Osteoblast (primary cell): ENCODE data around the gene OVCH1. TPM values are rescaled to one million over a fixed set of nuclear protein-coding genes. Genes with fewer than 3 reads are reported as not detected.

Experiments used
- DNase-seq: peaks from one replicate; pipeline ENCODE4 v3.0.0; 2011; ENCODE audit warnings: low spot score, mixed read lengths; ENCODE audit not compliant: insufficient read length; ENCODE audit errors: missing footprints
- H2AFZ ChIP-seq: 2 replicates; pipeline ENCODE4 v1.6.0; 2011; ENCODE audit warnings: mild to moderate bottlenecking, low read length
- H3K27ac ChIP-seq: 2 replicates; pipeline ENCODE4 v1.5.1; 2011; ENCODE audit warnings: mild to moderate bottlenecking, low read depth, low read length, moderate library complexity
- H3K27me3 ChIP-seq: 2 replicates; pipeline ENCODE4 v1.6.0; 2012; ENCODE audit warnings: mild to moderate bottlenecking, control low read depth, inconsistent platforms, low read length, moderate library complexity; ENCODE audit not compliant: insufficient read depth
- H3K36me3 ChIP-seq: 2 replicates; pipeline ENCODE4 v1.5.1; 2011; ENCODE audit warnings: mild to moderate bottlenecking, low read length, control low read depth, moderate library complexity; ENCODE audit not compliant: insufficient read depth
- H3K4me1 ChIP-seq: 2 replicates; pipeline ENCODE4 v1.5.1; 2011; ENCODE audit warnings: mild to moderate bottlenecking, low read length, control low read depth, moderate library complexity; ENCODE audit not compliant: insufficient read depth
- H3K4me2 ChIP-seq: 2 replicates; pipeline ENCODE4 v1.6.0; 2011; ENCODE audit warnings: mild to moderate bottlenecking, low read length; ENCODE audit not compliant: insufficient read depth
- H3K4me3 ChIP-seq: fragments of 200-600 bp; sonication (generic); 3 replicates; pipeline ENCODE4 v1.5.1; 2012; ENCODE audit warnings: mild to moderate bottlenecking, low read length, inconsistent platforms; ENCODE audit not compliant: insufficient read depth
- H3K79me2 ChIP-seq: 2 replicates; pipeline ENCODE4 v1.6.0; 2012; ENCODE audit warnings: mild to moderate bottlenecking, low read length, control low read depth, inconsistent platforms; ENCODE audit not compliant: insufficient read depth
- H3K9me3 ChIP-seq: 2 replicates; pipeline ENCODE4 v1.5.1; 2011; ENCODE audit warnings: low read depth, low read length, control low read depth
- H4K20me1 ChIP-seq: 2 replicates; pipeline ENCODE4 v1.6.0; 2012; ENCODE audit warnings: mild to moderate bottlenecking, low read length, control low read depth; ENCODE audit not compliant: insufficient read depth
- CTCF ChIP-seq: IDR thresholded peaks from 2 replicates; pipeline ENCODE4 v1.5.1; 2011; ENCODE audit warnings: mild to moderate bottlenecking, low read depth, low read length, moderate library complexity; ENCODE audit errors: extremely low read depth
- total RNA-seq: library from RNA; depleted of rRNA; stranded (reverse); fragments of >200 nt; gene quantifications from 2 replicates; pipeline ENCODE4 v1.2.3, GENCODE V29; 2012

The OVCH1 gene
- total RNA-seq, 1 donor: under 0.01 TPM

DNA sequence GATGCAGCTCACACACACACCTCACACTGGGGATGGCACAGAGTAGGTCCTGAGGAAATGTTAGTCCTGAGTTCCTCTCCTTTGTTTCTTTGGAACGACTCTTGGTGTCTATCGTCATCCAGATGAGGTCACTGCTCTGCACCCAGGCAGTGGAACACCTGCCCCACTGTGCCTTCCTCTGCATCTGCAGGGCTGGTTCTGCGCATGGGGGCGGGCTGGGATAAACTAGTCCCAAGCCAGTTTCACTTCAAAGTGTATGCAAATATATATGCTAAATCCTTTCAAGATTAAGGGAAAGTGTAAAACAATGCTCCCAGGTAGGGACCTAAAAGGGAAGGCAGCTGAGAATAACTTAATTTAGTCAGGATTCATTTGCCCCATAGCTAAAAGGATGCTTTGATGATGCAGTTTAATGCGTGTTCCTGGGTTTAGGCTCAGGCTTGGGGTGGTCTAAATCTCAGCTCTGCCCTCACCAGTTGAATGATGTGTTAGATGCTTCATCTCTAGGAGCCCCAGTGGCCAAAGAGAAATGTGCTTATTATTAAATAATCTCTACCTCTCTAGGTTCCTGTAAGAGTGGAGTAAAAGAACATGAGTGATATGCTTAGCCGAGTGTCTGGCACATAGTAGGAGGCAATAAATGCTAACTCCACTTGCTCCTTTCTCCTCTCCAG lies 47.1 kb upstream of the OVCH1 start:
- Histone ChIP-seq H3K4me2 (no peak overlapping the region), H2AFZ (no peak overlapping the region), H3K27ac (no peak overlapping the region), H3K27me3 (no peaks in the 10 kb centered on the region), H4K20me1 (no peaks in the 10 kb centered on the region), H3K36me3 (no peaks in the 10 kb centered on the region), H3K4me1 (no peaks in the 10 kb centered on the region), H3K79me2 (no peaks in the 10 kb centered on the region), H3K9me3 (no peaks in the 10 kb centered on the region), H3K4me3 (no peak overlapping the region)
- no peak for TF ChIP-seq CTCF
- DNase-seq: no peak

DNA sequence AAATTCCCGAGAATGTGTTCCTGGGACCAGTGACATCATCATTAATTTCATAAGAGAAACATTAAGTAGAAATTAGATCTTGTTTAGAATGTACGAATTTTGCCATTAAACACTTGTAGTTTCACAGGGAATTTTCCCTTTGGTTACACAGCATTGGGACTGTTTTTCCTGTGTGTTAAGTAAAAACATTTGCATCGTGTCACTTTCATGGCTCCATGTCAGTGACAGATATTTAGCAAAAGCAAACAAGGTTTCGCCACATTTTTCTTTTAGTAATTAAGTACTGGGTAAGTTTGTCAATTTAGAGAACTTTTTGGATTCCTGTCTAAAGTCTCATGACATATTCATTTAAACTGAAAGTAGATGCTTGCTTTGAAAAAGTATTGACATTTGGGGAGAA lies 45.5 kb upstream of the OVCH1 start:
- no peak for DNase-seq
- Histone ChIP-seq H3K4me3 (peak overlapping the region; percentile 41), H3K9me3 (no peaks in the 10 kb centered on the region), H3K79me2 (no peaks in the 10 kb centered on the region), H3K4me1 (no peaks in the 10 kb centered on the region), H2AFZ (peak overlapping the region; percentile 8), H3K36me3 (no peaks in the 10 kb centered on the region), H3K4me2 (peak overlapping the region; percentile 69), H3K27ac (no peak overlapping the region), H3K27me3 (no peaks in the 10 kb centered on the region), H4K20me1 (no peaks in the 10 kb centered on the region)
- TF ChIP-seq CTCF: no peak

GRCh38 chr12:29537298-29537697 lies 39.8 kb upstream of the OVCH1 start:
- TF ChIP-seq CTCF: no peak
- no peak overlapping the region for H3K4me2 ChIP-seq
- no peaks in the 10 kb centered on the region for H3K9me3 ChIP-seq
- H2AFZ ChIP-seq: no peak overlapping the region
- no peaks in the 10 kb centered on the region for H4K20me1 ChIP-seq
- H3K4me3 ChIP-seq: no peak overlapping the region
- DNase-seq: no peak
- no peaks in the 10 kb centered on the region for H3K27me3 ChIP-seq
- no peaks in the 10 kb centered on the region for H3K4me1 ChIP-seq
- no peak overlapping the region for H3K27ac ChIP-seq
- H3K36me3 ChIP-seq: no peaks in the 10 kb centered on the region
- no peaks in the 10 kb centered on the region for H3K79me2 ChIP-seq

- no peaks in the 10 kb centered on the region for H4K20me1 ChIP-seq
- H2AFZ ChIP-seq: no peak overlapping the region
- H3K9me3 ChIP-seq: no peaks in the 10 kb centered on the region
- no peak for TF ChIP-seq CTCF
- no peaks in the 10 kb centered on the region for H3K79me2 ChIP-seq
- H3K4me1 ChIP-seq: no peaks in the 10 kb centered on the region
- H3K36me3 ChIP-seq: no peaks in the 10 kb centered on the region
- DNase-seq: no peak
- H3K27me3 ChIP-seq: no peaks in the 10 kb centered on the region
- H3K4me3 ChIP-seq: no peak overlapping the region
- H3K4me2 ChIP-seq: no peak overlapping the region
- H3K27ac ChIP-seq: no peak overlapping the region
Observed at GRCh38 chr12:29534935-29535334, 37.4 kb upstream of the OVCH1 start.
